ENCODE measurements around the gene PLSCR4. TPM values are rescaled to one million over a fixed set of nuclear protein-coding genes. Genes with fewer than 3 reads are reported as not detected.

Gene PLSCR4
- total and polyA plus RNA-seq, 9 of the 15 experiments (the other 6 are each of a cell fraction or from before 2014, with no cell fraction given), result 0.11 to 0.68 (median 0.21) TPM

DNA sequence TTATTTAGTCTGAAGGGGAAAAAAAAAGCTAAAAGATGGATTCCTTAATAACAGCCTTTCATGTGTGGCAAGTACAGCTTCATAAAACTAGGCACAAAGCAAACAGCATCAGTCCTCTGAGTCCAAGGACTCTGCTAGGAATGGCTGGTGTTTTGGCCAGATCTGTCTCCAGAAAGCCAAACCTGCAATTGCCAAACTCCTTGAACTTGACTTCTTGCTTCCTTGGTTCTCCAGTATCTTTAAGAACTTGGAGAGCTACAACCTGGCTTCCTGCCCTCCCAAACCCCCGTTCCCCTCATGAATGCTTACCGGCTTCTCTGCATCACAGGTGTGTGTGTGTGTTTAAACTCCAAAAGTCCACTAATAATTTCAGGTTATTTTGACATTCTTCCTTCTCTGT, 88.3 kb downstream of the PLSCR4 start:
- DNase-seq (ENCODE audit: extremely low read depth in 1 of 4, low spot score in 3 of 4) (no peak), FAIRE-seq (no peak), ATAC-seq (no peak)
- Histone ChIP-seq H3K79me2 (ENCODE audit: control insufficient read depth, insufficient read depth, low read length) (no peaks in the 10 kb centered on the region), H3K27ac (ENCODE audit: extremely low read depth, low read depth, low read length) (no peak overlapping the region), H3K4me1 (replicated peaks in 1 of 2; ENCODE audit: control insufficient read depth in 2 of 2, insufficient read depth in 2 of 2, low read length in 2 of 2) (peaks cover 0 to 9% of the 10 kb centered on the region in 2 experiments; a peak in 2 of 5 replicates), H3K27me3 (ENCODE audit: control insufficient read depth in 2 of 2, insufficient read depth in 2 of 2, low read length in 2 of 2) (peaks cover 2 to 17% of the 10 kb centered on the region in 2 experiments; a peak in 3 of 5 replicates), H3K4me2 (ENCODE audit: insufficient read depth, low read length) (no peak overlapping the region), H3K36me3 (ENCODE audit: control insufficient read depth, insufficient read depth, low read length) (no peaks in the 10 kb centered on the region), H2AFZ (ENCODE audit: low read depth, low read length) (no peak overlapping the region), H3K9ac (ENCODE audit: insufficient read depth in 1 of 2, low read depth in 2 of 2, low read length in 2 of 2) (no peak overlapping the region), H3K9me1 (ENCODE audit: control insufficient read depth, insufficient read depth, low read length) (no peaks in the 10 kb centered on the region), H3K9me3 (replicated peaks; ENCODE audit: control insufficient read depth, insufficient read depth, low read depth, low read length) (no peaks in the 10 kb centered on the region), H3K4me3 (no peak overlapping the region), H4K20me1 (replicated peaks; ENCODE audit: control insufficient read depth, insufficient read depth, low read length) (no peaks in the 10 kb centered on the region)
- in situ Hi-C loops (cut with MboI) (no loop called here), intact Hi-C loops (cut with micrococcal nuclease) (no loop called here)
- ChIA-PET POLR2A (interaction anchor here (1.2 kb wide), 1 partner anchor 15 kb away, joined by 4 read pairs; no protein-coding TSS in a partner anchor), CTCF (ENCODE audit: low intra/inter-chr PET ratio) (no interaction called here)
- WGBS (ENCODE audit: insufficient coverage, low coverage, missing lambda C conversion rate), result 5% methylated on average over 2 of the region's 2 CpGs
- no TSS peak for BruUV-seq (replicated peaks)
- TF ChIP-seq PHF20 (IDR thresholded peaks at IDR 0.05; ENCODE audit: partially characterized antibody) (no peak), ESRRB (CRISPR knock-in tag; IDR thresholded peaks at IDR 0.05; ENCODE audit: borderline replicate concordance) (no peak), HDAC2 (IDR thresholded peaks at IDR 0.05) (no peak), SMAD1 (IDR thresholded peaks at IDR 0.05; ENCODE audit: low read depth, low read length, partially characterized antibody) (no peak), ZNF766 (CRISPR knock-in tag; conservative IDR thresholded peaks at IDR 0.05) (no peak), ZNF311 (CRISPR knock-in tag; IDR thresholded peaks at IDR 0.05) (no peak), CREB3L1 (IDR thresholded peaks at IDR 0.05; ENCODE audit: borderline replicate concordance, low read depth) (no peak), ZNF133 (CRISPR knock-in tag; IDR thresholded peaks at IDR 0.05) (no peak), ZNF197 (CRISPR knock-in tag; IDR thresholded peaks at IDR 0.05; ENCODE audit: low read depth) (no peak), ZKSCAN3 (CRISPR knock-in tag; IDR thresholded peaks at IDR 0.05) (no peak), ZNF830 (CRISPR knock-in tag; IDR thresholded peaks at IDR 0.05) (no peak), STAT5A (IDR thresholded peaks at IDR 0.05; ENCODE audit: borderline replicate concordance, low read length) (no peak), CREB1 (IDR thresholded peaks at IDR 0.05) (no peak), CREB1 (CRISPR knock-in tag; IDR thresholded peaks at IDR 0.05) (no peak), NFIX (CRISPR knock-in tag; IDR thresholded peaks at IDR 0.05; ENCODE audit: low read depth) (no peak), ZNF785 (CRISPR knock-in tag; IDR thresholded peaks at IDR 0.05) (no peak)
- TF ChIP-seq, protein P1, sequence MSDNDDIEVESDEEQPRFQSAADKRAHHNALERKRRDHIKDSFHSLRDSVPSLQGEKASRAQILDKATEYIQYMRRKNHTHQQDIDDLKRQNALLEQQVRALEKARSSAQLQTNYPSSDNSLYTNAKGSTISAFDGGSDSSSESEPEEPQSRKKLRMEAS (CRISPR knock-in tag; IDR thresholded peaks at IDR 0.05), result no peak
